Loucy (cell line): ENCODE results near the gene DRC1.

Experiments
- H2AFZ ChIP-seq: fragments of 200-600 bp; sonication (generic); 2 replicates; pipeline ENCODE4 v1.6.0; 2016; ENCODE audit warnings: antibody characterized with exemption, mild to moderate bottlenecking, low read length, moderate library complexity
- H3F3A ChIP-seq: fragments of 200-600 bp; 2 replicates; pipeline ENCODE4 v1.6.0; 2016; ENCODE audit warnings: antibody characterized with exemption, low read depth, mild to moderate bottlenecking
- H3K27me3 ChIP-seq: fragments of 200-600 bp; sonication (generic); 2 replicates; pipeline ENCODE4 v1.6.1; 2014; ENCODE audit warnings: low read length, mild to moderate bottlenecking; ENCODE audit not compliant: insufficient read depth, poor library complexity, severe bottlenecking
- H3K36me3 ChIP-seq: fragments of 200-600 bp; sonication (generic); 2 replicates; pipeline ENCODE4 v1.6.1; 2016; ENCODE audit warnings: low read length; ENCODE audit not compliant: insufficient read depth
- H3K4me1 ChIP-seq: fragments of 200-600 bp; sonication (generic); 2 replicates; pipeline ENCODE4 v1.5.1; 2014; ENCODE audit warnings: low read length, mild to moderate bottlenecking; ENCODE audit not compliant: insufficient read depth, poor library complexity, severe bottlenecking
- H3K4me2 ChIP-seq: fragments of 200-600 bp; sonication (generic); 2 replicates; pipeline ENCODE4 v1.6.0; 2014; ENCODE audit warnings: antibody characterized with exemption, low read length, low read depth, mild to moderate bottlenecking; ENCODE audit not compliant: poor library complexity, severe bottlenecking
- H3K4me3 ChIP-seq: fragments of 200-600 bp; sonication (generic); 2 replicates; pipeline ENCODE4 v1.5.1; 2014; ENCODE audit warnings: low read length, mild to moderate bottlenecking, mixed read lengths; ENCODE audit not compliant: poor library complexity, severe bottlenecking
- H3K79me2 ChIP-seq: fragments of 200-600 bp; sonication (generic); 2 replicates; pipeline ENCODE4 v1.6.1; 2014; ENCODE audit warnings: low read length; ENCODE audit not compliant: insufficient read depth
- H3K9ac ChIP-seq: fragments of 200-600 bp; sonication (generic); 2 replicates; pipeline ENCODE4 v1.6.0; 2014; ENCODE audit warnings: mild to moderate bottlenecking, low read depth, low read length, moderate library complexity; ENCODE audit not compliant: poor library complexity, severe bottlenecking
- H3K9me2 ChIP-seq: fragments of 200-600 bp; sonication (generic); replicated peaks from 2 replicates; pipeline ENCODE4 v1.6.1; 2016; ENCODE audit warnings: low read depth, low read length, mixed read lengths
- H3K9me3 ChIP-seq: fragments of 200-600 bp; sonication (generic); 2 replicates; pipeline ENCODE4 v1.6.1; 2014; ENCODE audit warnings: mild to moderate bottlenecking, antibody characterized with exemption, low read length, low read depth; ENCODE audit not compliant: insufficient read depth
- H4K20me1 ChIP-seq: fragments of 200-600 bp; sonication (generic); 2 replicates; pipeline ENCODE4 v1.6.0; 2014; ENCODE audit warnings: antibody characterized with exemption, low read length, mild to moderate bottlenecking; ENCODE audit not compliant: insufficient read depth, poor library complexity, severe bottlenecking
- CTCF ChIP-seq: fragments of 200-600 bp; sonication (generic); conservative IDR thresholded peaks from 2 replicates; pipeline ENCODE4 v1.5.1; 2014; ENCODE audit warnings: mild to moderate bottlenecking, antibody characterized with exemption, low read length
- EZH2phosphoT487 ChIP-seq: fragments of 200-600 bp; IDR thresholded peaks from 2 replicates; pipeline ENCODE4 v1.6.1; 2018; ENCODE audit warnings: antibody characterized with exemption, mild to moderate bottlenecking, moderate library complexity, borderline replicate concordance

DRC1 gene

GRCh38 chr2:26444236-26444635 is 42.5 kb downstream of the DRC1 start:
- no peak overlapping the region for H2AFZ ChIP-seq
- H3K4me1 ChIP-seq: no peaks in the 10 kb centered on the region
- H3K9me3 ChIP-seq: no peaks in the 10 kb centered on the region
- H3K4me3 ChIP-seq: no peak overlapping the region
- no peak overlapping the region for H3K9ac ChIP-seq
- H3K79me2 ChIP-seq: no peaks in the 10 kb centered on the region
- H3F3A ChIP-seq: no peaks in the 10 kb centered on the region
- no peaks in the 10 kb centered on the region for H4K20me1 ChIP-seq
- H3K36me3 ChIP-seq: no peaks in the 10 kb centered on the region
- no peak overlapping the region for H3K4me2 ChIP-seq
- TF ChIP-seq EZH2phosphoT487 (no peak), CTCF (no peak)
- H3K9me2 ChIP-seq: no peaks in the 10 kb centered on the region
- no peaks in the 10 kb centered on the region for H3K27me3 ChIP-seq

GRCh38 chr2:26448651-26449050 is 46.9 kb downstream of the DRC1 start:
- H4K20me1 ChIP-seq: no peaks in the 10 kb centered on the region
- H3K9ac ChIP-seq: no peak overlapping the region
- H3K27me3 ChIP-seq: no peaks in the 10 kb centered on the region
- no peaks in the 10 kb centered on the region for H3K9me3 ChIP-seq
- no peak overlapping the region for H3K4me2 ChIP-seq
- no peaks in the 10 kb centered on the region for H3K9me2 ChIP-seq
- H2AFZ ChIP-seq: no peak overlapping the region
- H3K4me3 ChIP-seq: no peak overlapping the region
- H3K4me1 ChIP-seq: no peaks in the 10 kb centered on the region
- TF ChIP-seq CTCF (no peak), EZH2phosphoT487 (no peak)
- no peaks in the 10 kb centered on the region for H3K79me2 ChIP-seq
- H3K36me3 ChIP-seq: no peaks in the 10 kb centered on the region
- H3F3A ChIP-seq: no peaks in the 10 kb centered on the region

DNA sequence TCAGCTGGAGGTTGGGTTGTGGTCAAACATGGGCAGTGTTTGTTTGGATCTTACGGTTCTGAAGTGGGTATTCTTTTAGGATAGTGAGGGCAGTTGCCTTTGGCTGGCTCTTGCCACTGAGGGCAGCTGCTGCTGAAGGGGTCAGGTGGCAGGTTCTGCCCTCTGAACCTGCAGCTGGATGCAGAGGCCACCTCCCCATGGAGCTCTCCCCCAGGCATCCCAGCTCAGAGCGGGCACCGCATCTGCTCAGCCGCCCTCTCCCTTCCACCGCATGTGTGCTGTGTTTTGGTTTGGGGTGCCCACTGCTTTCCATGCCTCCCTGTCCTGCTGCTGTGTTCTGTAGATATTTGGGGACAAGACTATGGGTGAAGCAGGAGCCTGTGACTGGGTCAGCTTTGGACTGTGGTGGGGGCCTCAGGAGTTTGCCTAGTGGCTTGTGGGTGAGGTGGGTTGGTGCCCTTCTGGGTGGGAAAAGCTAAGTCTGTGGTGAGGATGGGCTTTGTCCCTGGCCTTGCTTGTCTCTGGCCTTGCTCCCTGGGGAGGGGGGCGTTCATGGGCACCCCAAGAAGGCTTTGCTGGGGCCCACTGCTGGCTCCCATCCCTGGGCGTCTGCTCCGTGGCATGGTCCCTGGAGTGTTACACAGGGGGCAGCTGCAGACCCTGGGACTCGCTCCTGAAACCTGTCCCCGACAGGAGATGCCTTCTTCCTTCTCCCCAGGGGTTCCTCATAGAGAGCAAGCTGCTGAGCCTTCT is 47.7 kb downstream of the DRC1 start:
- Histone ChIP-seq H3K9ac (no peak overlapping the region), H3K27me3 (no peaks in the 10 kb centered on the region)

More for the DNA sequence above, 47.7 kb downstream of the DRC1 start:
- H3K9me2 ChIP-seq: no peaks in the 10 kb centered on the region
- no peaks in the 10 kb centered on the region for H3K36me3 ChIP-seq
- no peaks in the 10 kb centered on the region for H3K4me1 ChIP-seq
- no peaks in the 10 kb centered on the region for H3K79me2 ChIP-seq
- no peaks in the 10 kb centered on the region for H3K9me3 ChIP-seq
- H2AFZ ChIP-seq: no peak overlapping the region
- no peaks in the 10 kb centered on the region for H4K20me1 ChIP-seq
- no peak overlapping the region for H3K4me2 ChIP-seq
- H3K4me3 ChIP-seq: no peak overlapping the region
- H3F3A ChIP-seq: no peaks in the 10 kb centered on the region
- TF ChIP-seq CTCF: no peak
- TF ChIP-seq EZH2phosphoT487: no peak
